Measurements from ENCODE around the gene WNT7A.
"Not testable (repeated sequence)": the region's sequence is repeated elsewhere in the genome, so short reads cannot be mapped to it uniquely, and the experiment has no call there.

The WNT7A gene

DNA sequence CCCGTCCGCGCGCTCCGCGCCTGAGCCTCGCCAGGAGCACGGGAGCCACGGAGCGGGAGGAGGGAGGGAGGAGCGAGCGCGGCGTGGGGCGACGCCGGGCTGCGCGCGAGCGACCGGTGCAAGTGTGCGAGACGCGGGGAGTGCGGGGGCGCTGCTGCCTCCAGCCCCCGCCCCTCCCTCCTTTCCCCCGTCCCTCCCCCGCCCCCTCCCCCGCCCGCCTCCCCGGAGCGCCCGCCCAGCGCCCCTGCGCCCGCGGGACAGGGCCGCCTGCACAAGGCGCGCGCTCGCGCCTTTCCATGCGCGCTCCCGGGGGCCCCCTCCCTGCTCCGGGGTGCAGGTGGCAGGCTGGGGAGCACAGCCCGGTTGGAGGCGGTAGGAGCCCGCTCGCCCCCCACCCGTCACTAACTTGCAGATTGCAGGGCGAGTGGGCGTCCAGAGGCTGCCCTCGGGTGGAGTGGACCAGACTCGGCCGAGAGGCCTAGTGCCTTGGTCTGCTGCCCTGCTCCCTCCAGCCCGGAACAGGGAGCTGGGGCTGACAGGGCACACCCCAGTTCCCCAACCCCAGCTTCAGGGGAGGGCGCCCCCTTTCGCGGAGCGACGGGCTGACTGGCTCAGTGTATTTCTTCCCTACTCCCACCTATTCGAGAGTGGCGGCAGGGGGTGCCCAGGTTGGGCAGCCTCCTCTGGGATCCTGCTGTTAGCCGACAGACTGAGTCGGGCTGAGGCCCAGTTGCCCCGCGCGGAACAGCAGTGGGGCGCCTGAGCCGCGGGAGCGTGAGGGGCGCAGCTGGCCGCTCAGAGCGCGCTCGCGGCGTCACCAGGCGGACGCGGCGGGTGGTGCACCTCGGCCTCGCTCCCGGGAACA lies at the start of gene WNT7A:
WNT7A (minus strand) TSS at position 126 of the 865 bp plus-strand sequence. CDS start 255 bp downstream, outside the sequence.
- DNase-seq (ENCODE audit: low spot score): no peak

DNA sequence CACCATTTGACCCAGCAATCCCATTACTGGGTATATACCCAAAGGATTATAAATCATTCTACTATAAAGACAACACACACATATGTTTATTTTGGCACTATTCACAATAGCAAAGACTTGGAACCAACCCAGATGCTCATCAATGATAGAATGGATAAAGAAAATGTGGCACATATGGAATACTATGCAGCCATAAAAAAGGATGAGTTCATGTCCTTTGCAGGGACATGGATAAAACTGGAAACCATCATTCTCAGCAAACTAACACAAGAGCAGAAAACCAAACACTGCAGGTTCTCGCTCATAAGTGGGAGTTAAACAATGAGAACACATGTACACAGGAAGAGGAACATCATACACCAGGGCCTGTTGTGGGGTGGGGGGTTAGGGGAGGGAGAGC lies 48.9 kb upstream of the WNT7A start:
- FAIRE-seq: not testable (repeated sequence)

More for the DNA sequence above, at the start of gene WNT7A:
- FAIRE-seq: peak; percentile 9

DNA sequence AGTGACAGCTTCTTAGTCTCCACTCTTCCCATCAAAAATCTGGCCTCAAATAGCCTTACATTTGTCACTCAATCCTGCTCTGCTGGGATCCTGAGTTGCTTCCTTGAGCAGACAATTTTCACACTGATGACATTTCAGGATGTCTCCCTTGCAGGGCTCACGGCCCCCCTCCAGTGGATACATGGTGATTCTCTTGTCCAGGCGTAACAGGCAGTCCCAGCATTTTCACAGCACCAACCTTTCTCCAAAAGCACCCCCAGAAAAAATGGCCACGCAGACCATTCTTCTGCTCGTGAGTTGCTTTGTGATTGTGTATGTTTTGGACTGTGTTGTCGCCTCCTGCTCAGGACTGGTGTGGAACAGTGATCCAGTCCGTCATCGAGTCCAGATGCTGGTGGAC lies 47.4 kb upstream of the WNT7A start:
- DNase-seq (ENCODE audit: low spot score): no peak
- peak; percentile 23 for FAIRE-seq

More for the DNA sequence above, 48.9 kb upstream of the WNT7A start:
- DNase-seq (ENCODE audit: low spot score): not testable (repeated sequence)

DNA sequence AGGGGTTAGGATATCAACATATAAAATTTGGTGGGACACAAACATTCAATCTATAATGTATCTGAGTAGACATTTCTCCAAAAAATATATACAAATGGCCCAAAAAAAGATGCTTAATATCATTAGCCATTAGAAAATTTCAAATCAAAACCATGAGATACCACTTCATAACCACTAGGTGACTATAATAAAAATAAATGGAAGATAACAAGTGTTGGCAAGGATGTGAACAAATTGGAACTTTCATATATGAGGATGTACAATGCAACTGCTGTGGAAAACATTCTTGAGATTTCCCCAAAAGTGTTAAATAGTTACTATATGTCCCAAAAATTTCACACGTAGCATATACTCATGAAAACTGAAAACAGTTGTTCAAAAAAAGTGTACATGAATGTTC lies 36.5 kb upstream of the WNT7A start:
- DNase-seq (ENCODE audit: low spot score) (no peak), FAIRE-seq (no peak)

DNA sequence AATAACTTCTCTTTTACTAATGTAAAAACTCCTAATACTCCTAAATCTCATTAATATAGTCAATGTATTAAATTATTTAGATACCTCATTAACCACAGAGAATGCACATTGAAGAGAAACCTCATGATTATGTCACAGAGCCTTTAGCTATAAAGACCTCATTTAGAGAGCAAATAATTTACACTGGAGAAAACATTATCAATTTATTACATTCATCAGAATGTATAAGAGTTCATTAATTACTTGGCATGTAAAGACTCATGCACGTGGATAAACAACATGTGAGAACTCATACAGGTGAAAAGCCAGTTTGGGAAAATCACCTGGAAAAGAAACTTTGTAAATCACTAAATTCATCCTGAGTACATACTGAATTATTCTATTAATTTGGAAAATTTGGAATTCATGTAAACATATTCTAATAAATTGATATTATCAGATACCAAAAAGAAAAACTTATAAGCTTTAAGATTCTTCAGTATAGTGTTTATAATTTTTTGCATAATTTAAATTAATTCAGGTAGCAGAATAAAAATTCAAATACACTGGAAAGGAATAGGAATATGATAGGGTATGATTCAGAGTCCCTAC lies 22.9 kb upstream of the WNT7A start:
- DNase-seq (ENCODE audit: low spot score): no peak
- no peak for FAIRE-seq

DNA sequence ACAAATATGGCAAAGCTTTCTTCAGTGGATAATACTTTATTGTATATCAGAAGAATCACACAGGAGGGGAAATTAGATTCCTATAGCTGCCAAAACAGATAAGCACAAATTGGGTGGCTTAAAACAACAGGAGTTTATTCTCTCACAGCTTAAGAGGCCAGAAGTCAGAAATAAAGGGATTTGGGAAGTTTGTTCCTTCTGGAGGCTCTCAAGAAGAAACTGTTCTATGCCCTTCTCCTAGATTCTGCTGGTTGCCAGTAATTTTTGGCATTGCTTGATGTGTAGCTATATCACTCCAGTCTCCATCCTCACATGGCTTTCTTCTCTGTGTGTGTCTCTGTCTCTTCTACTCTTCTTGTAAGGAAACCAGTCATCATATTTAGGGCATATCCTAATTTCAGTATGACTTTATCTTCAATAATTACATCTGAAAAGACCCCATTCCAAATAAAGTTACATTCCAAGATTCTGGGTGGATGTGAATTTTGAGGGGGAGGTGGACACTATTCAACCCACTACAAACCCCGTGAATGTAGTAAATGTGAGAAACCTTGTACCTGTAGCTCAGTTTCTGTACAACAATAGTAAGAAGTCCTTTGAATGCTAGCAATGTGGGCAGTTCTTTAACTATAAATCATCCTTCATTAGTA lies 22.2 kb upstream of the WNT7A start:
- DNase-seq (ENCODE audit: low spot score): no peak
- FAIRE-seq: no peak

DNA sequence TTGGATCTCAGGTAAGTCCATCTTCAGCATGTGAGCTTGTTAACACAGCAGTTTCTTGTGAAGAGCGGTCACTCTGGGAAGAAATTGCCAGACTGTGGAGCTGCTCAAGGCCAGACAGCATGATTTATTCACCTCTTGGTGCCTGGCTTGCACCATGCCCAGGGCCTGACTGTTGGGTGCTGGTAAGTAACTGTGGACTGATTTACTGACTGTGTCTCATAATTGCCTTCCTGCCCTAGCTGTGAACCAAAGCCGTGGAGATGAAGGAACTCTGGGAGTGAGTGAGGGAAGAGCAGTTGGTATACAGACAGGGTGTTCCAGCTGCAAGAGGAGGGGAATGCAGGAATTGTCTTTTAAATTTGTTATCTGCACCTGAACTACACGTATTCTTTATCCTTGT lies 18.5 kb upstream of the WNT7A start:
- no peak for DNase-seq (ENCODE audit: low spot score)
- no peak for FAIRE-seq

DNA sequence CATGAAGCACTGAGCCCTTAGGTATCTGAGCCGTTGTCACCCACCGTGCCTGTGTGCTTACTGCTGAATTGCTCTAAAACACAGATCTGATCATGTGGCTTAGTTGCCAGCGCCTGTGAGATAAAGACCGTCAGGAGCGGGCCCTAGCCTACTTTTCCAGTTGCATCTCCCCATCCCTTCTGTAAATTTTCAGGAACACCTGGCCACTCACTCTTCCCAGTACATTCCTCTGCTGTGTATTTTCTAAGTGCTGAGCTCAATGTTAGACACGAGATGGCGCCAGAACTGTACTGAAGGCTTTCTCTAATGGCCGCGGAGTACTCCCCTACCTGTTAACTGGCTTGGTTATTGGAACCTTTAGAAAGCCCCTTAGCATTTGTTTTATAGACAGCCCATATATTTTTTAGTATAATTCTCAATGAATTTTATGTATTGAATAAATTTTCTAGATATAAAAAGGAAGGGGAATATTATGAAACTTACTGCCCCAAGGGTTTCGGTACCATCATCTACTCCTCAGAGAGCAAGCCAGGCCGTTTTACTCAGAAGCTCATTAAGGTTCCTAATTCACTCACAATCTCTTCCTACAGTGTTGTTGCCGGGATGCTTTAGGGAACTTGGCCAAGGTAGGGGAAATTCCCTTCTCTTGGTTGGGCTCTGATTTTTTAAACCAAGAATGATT lies 16.7 kb upstream of the WNT7A start:
- DNase-seq (ENCODE audit: low spot score): peak; percentile 74
- no peak for FAIRE-seq

DNA sequence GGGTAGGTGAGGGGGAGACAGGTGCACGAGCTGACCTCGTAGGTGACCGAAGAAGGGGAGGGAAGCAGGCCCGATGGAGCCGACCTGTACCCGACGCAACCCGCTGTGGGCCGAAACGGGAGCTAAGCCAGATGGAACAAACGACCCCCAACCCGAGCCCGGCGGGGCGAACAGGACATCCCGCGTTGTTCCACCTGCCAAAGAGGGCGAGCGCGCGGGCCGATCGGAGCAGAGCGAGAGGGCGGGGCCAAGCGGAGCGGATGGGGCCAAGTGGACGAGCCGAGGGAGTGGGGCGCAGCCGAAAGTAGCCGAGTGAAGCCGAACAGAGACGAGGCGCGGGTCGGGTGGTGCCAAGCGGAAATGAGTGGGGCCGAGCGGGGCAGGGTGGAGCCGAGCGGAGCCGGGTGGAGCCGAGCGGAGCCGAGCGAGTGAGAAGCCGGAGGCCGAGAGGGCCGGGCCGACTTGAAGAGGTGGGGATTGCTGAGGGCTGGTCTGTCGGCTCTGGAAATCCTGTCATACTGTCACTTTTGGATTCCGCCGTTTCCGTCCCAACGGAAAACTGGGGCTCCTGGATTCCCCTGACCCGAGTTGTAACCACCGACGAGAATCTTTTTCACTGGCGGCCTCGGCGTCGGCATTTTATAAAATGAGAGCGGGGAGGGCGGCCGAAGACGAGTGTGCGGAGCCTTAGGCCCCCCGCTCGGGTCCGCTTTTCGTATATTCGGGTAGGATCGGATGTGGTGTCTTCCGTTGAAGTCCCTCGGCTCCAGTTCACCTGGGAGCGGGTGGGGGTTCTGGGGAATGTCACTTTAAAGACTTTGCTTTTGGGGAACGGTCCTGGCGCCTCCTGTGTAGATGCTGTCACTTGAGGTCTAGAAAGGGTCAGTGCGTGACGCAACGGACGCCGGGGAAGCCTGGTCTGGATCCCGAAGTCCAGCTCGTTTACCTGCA lies 15.6 kb upstream of the WNT7A start:
- FAIRE-seq (no peak), DNase-seq (ENCODE audit: low spot score) (peak; percentile 93)

DNA sequence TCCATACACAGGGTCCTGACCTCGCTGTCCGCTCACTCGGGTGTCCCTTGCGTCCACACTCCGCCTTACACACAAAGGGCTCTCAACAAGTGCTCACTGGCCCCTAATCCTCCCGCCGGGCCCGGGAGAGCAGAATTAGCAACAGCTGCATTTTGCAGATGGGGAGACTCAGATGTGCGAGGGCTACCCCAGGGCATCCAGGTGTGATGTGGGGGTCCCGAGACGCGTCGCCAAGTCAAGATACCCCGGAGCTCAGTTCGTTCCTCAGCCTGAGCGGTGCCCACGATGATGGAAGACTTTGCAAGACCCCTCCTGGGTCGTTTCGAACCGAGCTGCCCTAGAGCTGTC lies 14.9 kb upstream of the WNT7A start:
- no peak for DNase-seq (ENCODE audit: low spot score)
- FAIRE-seq: no peak

DNA sequence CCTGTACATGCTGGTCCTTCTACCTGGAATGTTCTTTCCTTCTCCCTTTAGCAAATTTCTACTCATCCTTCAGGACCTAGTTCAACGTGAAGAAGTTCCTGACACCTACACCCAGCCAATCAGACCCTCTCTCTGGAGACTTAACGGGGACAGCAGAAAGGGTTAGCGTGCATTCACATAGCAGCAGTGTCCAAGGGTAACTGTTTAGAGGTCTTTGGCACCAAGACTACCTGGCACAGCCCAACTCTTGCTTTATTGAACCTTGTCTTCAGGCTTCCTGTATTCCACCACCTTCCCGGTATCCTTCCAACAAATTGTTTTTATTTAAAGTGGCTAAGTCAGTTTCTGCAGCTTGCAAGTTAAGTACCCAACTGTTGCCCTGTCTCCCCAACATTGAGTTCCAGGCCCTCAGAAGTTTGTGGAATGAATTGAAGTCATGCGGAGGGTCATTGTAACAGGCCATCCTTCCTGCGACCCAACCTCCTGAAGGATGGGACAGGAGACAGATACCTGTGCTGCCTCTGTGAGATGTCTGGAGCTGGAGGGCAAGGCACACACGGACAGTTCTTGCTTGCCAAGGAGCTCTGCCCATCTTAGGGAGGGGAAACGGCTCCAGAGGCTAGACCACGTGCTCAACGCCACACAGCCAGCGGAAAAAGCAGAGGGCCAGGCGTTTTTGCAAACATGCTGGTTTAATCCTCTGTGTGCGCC lies 14.4 kb upstream of the WNT7A start:
- FAIRE-seq (no peak), DNase-seq (ENCODE audit: low spot score) (no peak)

DNA sequence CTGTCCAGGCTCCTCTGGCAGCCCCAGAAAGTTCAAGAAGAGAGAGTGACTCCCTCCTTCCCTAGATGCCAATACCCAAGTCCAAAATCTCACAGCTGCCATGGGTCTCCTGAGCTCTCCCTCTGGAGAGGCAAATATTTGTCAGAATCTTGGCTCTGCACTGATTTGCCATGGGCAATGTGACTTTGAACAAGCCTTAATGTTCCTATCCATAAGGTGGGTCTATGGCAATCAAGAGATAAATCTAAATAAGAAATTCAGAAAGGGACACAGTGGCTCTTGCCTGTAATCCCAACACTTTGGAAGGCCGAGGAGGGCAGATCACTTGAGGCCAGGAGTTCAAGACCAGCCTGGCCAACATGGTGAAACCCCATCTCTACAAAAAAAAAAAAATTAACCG lies 12.4 kb upstream of the WNT7A start:
- DNase-seq (ENCODE audit: low spot score) (peak; percentile 0), FAIRE-seq (no peak)

DNA sequence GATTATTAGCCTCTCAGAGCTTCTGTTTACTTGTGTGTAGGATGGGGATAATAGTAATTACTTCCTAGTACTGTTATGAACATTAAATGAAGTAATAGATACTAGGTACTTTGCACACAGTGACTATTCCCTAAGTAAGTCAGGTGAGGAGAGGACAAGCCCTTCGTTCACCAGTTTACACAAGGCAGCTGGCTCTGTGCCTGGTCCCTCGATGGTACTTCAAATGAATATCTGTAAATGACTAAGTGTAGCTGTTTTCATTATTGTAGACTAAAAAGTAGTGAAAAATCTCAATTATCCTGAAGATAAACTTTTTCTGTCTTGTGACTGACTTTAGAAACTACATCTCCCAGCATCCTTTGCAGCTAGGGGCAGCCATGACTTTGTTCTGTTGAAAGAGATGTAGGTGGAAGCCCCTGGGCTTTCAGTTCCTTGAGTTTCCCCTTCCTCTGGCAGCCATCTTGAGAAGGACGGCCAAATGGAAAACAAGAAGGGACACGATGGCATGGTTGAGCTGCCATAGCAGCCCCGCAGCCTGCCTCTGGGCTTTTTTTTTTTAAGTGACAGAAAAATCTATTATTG lies 11.7 kb upstream of the WNT7A start:
- FAIRE-seq (no peak), DNase-seq (ENCODE audit: low spot score) (peak; percentile 43)

DNA sequence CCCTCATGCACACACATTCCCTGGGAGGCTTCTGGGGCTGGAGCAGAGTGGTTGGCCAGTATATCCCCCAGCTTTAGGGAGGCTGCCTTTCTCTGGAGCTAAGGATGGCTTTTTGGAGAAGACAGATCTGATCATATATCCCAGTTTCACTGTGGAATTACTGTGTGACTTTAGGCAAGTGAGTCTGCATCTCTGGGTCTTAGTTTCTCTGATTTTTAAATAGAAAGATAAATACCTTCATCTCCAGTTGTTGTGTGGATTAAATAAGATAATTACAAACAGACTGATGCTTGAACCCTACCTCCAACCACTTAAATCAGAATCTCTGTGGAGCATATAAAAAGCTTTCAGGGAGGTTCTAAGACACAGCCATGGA lies 11.1 kb upstream of the WNT7A start:
- FAIRE-seq (no peak), DNase-seq (ENCODE audit: low spot score) (no peak)

DNA sequence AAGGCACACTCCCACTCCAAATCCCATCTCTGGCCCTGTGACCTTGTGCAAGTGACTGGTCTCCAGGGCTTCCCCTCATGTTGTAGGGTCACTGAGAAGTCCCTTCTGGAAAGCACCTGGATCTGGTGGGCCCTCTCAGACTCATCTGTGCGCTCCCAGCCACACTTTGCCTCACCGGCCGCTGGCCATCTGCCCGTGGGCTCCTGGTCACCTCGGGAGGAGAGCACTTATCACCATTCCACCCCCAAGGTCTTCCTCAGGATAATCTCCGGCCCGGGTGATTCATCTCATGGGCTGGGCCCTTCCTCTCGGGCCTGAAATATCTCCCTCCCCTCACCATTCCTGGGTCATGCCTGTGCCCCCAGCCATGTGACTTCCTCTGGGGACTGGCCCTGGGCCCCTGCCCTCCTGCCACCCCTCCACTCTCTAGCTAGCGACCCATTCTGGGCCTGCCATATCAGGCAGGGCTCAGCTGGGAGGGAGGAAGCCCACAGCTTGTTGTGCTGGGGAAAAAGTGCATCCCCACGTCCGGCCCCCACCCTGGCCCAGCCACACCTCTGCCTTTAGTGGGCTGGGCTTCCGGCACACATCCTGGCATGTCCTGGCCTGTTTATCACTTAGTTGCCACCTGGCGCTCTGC lies 10.6 kb upstream of the WNT7A start:
- FAIRE-seq: peak; percentile 91
- peak; percentile 83 for DNase-seq (ENCODE audit: low spot score)

DNA sequence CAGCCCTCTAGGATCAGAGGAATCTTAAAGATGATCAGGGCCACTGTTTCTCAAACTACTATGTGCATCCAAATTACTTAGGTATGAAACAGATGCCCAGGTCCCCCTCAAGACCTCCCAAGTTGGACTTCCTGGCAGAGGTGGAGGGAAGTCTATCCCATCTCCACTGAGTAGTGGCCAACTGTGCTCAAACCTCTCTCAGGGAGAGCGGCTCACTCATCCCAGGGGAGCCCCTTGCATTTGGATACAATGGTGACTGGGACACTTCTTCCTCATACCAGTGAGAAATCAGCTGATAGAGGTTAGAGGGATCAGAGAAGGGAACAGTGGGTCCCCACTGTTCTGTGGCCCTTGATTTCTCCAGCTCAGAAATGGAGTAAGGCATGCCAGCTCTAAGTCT lies 8.7 kb upstream of the WNT7A start:
- DNase-seq (ENCODE audit: low spot score): no peak
- FAIRE-seq: no peak

DNA sequence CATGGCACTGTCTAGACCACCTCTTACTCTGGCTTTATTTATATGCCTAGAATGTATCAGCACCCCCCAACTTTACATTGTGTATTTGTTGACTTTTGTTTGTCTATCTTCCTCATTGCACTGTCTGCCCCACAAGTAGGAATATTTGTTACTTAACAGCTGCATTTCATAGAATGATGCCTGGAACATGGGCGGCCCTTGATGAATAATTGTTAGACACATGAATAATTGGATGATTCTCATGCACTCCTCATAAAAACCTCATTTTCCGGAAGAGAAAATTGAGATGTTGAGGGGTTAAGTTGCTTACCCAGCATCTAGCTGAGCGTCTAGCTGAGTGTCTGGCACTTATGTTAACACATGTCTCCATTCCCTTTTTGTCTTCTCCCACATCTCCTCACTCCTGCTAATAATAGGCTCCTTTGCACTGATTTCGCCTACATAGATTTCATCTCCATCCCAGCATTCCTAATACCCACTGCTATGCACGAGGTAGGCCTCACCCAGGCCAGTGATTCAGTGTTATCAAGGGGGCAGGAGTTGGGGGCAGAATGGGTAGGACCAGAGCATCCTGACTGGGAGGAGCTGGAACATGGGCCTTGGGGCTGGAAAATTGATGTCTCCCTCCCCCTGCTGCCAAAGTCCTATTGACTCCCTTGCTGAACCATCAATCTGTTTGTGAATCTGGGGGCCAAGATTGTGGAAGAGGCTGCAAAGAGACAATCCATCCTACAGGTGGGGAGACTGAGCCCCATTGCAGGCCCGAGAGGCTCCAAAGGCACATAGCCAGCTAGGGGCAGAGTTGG lies 7.8 kb upstream of the WNT7A start:
- DNase-seq (ENCODE audit: low spot score) (no peak), FAIRE-seq (no peak)

DNA sequence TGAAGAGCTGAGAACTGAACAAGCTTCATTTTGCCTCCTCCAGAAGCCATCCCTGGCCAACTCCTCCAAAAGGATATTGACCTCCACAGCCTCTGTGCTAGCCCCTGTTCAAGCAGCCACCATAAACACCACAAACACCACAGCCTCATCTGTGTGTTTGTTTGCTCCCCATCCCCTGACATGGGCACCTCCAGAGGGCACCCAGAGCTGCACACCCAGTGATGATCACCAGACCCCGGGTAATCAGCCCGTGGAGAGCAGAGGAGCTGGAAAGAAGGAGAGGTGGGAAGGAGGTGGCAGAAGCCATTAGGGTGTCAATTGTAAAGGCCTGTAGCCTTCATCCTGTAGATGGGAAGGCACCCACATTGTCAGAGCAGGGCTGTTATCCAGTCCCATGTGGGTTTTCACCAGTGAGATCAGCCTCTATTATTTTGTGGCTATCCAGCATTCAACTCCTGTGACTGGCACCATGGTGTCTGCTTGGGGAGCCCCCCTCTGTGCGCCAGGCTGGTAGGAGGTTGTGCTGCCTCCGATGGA lies 6.8 kb upstream of the WNT7A start:
- no peak for FAIRE-seq
- DNase-seq (ENCODE audit: low spot score): no peak
